Endodermal cell (in vitro differentiated cells): ENCODE results near the gene GUCY2F. TPM values are rescaled to one million over a fixed set of nuclear protein-coding genes. Genes with fewer than 3 reads are reported as not detected.

ENCODE experiments used
- DNase-seq: peaks from one replicate; pipeline ENCODE4 v3.0.0-alpha.2; 2017
- H3K27ac ChIP-seq: 2 replicates; pipeline ENCODE4 v1.5.1; 2013; ENCODE audit warnings: mild to moderate bottlenecking, low read depth, low read length, moderate library complexity
- H3K27me3 ChIP-seq: 2 replicates; pipeline ENCODE4 v1.6.1; 2013; ENCODE audit warnings: mild to moderate bottlenecking, low read length, moderate library complexity; ENCODE audit not compliant: insufficient read depth, control insufficient read depth, poor library complexity, severe bottlenecking
- H3K36me3 ChIP-seq: 2 replicates; pipeline ENCODE4 v1.7.0; 2013; ENCODE audit warnings: mild to moderate bottlenecking, low read length, moderate library complexity; ENCODE audit not compliant: control insufficient read depth, insufficient read depth
- H3K4me1 ChIP-seq: one replicate; pipeline ENCODE4 v1.7.0; 2013; ENCODE audit warnings: low read length; ENCODE audit not compliant: control insufficient read depth, insufficient read depth
- H3K4me3 ChIP-seq: 2 replicates; pipeline ENCODE4 v1.5.1; 2013; ENCODE audit warnings: mild to moderate bottlenecking, low read length, moderate library complexity
- H3K9ac ChIP-seq: 2 replicates; pipeline ENCODE4 v1.6.1; 2013; ENCODE audit warnings: mild to moderate bottlenecking, low read length, moderate library complexity; ENCODE audit not compliant: poor library complexity, severe bottlenecking; ENCODE audit errors: extremely low read depth
- H3K9me3 ChIP-seq: 2 replicates; pipeline ENCODE4 v1.6.1; 2013; ENCODE audit warnings: mild to moderate bottlenecking, low read length, moderate library complexity; ENCODE audit not compliant: control insufficient read depth
- H3K27ac Mint-ChIP-seq: 2 replicates; pipeline ENCODE4 v1.8.0; 2020; ENCODE audit warnings: mixed read lengths
- H3K27me3 Mint-ChIP-seq: 2 replicates; pipeline ENCODE4 v1.8.0; 2021; ENCODE audit warnings: mild to moderate bottlenecking, mixed read lengths; ENCODE audit not compliant: insufficient read depth
- H3K36me3 Mint-ChIP-seq: 2 replicates; pipeline ENCODE4 v1.8.0; 2020; ENCODE audit warnings: low read depth, mixed read lengths
- H3K4me1 Mint-ChIP-seq: 2 replicates; pipeline ENCODE4 v1.8.0; 2020; ENCODE audit warnings: mixed read lengths
- H3K4me3 Mint-ChIP-seq: 2 replicates; pipeline ENCODE4 v1.8.0; 2020; ENCODE audit warnings: mild to moderate bottlenecking, moderate library complexity, mixed read lengths
- H3K9me3 Mint-ChIP-seq: 2 replicates; pipeline ENCODE4 v1.8.0; 2020; ENCODE audit warnings: mild to moderate bottlenecking, mixed read lengths
- WGBS, 2 experiments: methylation state at CpG; one replicate each; pipeline versions ENCODE4 v1.1.5 to v1.1.7; 2013; ENCODE audit warnings: missing lambda C conversion rate in 2 of 2, mixed read lengths in 1 of 2; ENCODE audit not compliant: insufficient coverage in 1 of 2, insufficient read length in 1 of 2; 5-methylcytosine and 5-hydroxymethylcytosine counted together
- total RNA-seq, 2 donors: library from RNA; stranded (reverse); fragmentation: NEBNext Ultra II Directional in 1 of 2; extraction: Animal tissue kit (Norgen Biotek cat#: 25700) in 1 of 2; gene quantifications; 2 replicates in 1 of 2; 3 replicates in 1 of 2; pipeline ENCODE4 v1.2.1, GENCODE V29; 2021
- TF ChIP-seq, protein P1 (sequence below): fragments of 200-600 bp; sonication (generic); conservative IDR thresholded peaks from 2 replicates; pipeline ENCODE4 v1.5.0; 2021; ENCODE audit warnings: antibody characterized with exemption, mild to moderate bottlenecking

GUCY2F gene
- total RNA-seq, 2 donors from 2014 or later: 0.09 TPM; not detected in 1

DNA sequence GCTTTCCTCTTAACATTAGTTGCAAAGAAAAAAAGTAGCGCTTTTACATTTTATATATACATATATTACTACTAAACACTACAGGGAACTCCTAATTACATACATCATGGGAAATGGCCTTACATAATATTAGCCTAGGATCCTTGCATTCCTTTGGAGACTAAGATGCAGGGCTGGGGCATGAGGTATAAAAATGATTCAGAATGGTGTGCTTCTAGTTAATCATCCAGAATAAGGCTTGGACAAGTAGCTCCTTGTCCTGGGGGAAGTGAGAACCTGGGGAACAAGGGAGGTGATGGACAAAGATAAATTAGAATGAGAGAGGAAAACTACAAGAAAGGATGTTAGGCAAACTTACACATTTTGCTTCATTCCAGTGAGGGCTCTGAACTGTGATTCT, 3.0 kb upstream of the GUCY2F start:
- Mint-ChIP-seq H3K4me3 (no peak overlapping the region), H3K27me3 (peaks cover 24% of the 10 kb centered on the region), H3K4me1 (peaks cover 12% of the 10 kb centered on the region), H3K36me3 (no peaks in the 10 kb centered on the region), H3K9me3 (no peaks in the 10 kb centered on the region), H3K27ac (no peak overlapping the region)
- WGBS, 2 experiments: 100% methylated on average over 1 of the region's 1 CpG; no CpG with 5 or more reads in 1 of the 2 experiments
- Histone ChIP-seq H3K4me3 (no peak overlapping the region), H3K9ac (no peak overlapping the region), H3K9me3 (no peaks in the 10 kb centered on the region), H3K4me1 (no peaks in the 10 kb centered on the region), H3K27ac (no peak overlapping the region), H3K36me3 (no peaks in the 10 kb centered on the region), H3K27me3 (no peaks in the 10 kb centered on the region)
- no peak for DNase-seq
- TF ChIP-seq, protein P1, sequence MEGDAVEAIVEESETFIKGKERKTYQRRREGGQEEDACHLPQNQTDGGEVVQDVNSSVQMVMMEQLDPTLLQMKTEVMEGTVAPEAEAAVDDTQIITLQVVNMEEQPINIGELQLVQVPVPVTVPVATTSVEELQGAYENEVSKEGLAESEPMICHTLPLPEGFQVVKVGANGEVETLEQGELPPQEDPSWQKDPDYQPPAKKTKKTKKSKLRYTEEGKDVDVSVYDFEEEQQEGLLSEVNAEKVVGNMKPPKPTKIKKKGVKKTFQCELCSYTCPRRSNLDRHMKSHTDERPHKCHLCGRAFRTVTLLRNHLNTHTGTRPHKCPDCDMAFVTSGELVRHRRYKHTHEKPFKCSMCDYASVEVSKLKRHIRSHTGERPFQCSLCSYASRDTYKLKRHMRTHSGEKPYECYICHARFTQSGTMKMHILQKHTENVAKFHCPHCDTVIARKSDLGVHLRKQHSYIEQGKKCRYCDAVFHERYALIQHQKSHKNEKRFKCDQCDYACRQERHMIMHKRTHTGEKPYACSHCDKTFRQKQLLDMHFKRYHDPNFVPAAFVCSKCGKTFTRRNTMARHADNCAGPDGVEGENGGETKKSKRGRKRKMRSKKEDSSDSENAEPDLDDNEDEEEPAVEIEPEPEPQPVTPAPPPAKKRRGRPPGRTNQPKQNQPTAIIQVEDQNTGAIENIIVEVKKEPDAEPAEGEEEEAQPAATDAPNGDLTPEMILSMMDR: no peak

DNA sequence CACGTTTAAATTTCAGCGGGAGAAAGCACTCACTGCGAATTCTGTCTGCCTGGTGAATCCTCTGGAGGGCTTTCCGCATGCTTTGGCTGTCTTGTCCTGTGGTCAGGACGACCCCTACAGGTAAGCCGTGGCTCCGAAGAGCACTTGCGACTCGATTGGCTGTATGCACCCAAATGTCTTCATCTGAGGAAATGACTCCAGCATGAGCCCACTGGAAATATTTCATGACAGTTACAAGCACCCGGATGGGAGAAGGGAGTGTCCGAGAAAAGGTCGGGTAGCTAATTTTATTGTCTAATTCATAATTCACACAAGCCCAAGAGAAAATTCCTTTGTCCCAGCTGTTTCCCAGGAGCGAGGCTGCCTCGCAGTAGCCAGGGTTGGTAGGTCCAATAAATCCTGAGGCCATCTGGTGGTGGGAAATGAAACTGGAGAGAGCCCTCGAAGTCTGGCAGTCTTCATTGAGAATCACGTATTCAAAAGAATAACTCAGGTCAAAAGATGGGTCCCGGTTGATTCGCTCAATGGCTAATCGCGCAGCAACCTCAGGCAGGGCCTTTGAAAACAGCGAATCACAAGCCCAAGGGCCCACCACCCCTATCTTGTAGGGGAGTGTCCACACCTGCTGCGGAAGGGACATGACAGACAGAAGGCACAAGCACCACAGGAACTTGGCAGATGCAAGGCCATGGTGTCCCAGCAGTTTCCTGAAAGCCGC, 6.6 kb downstream of the GUCY2F start:
- WGBS, 2 experiments: 32 to 88% methylated on average over 1 to 21 of the region's 23 CpGs
- Mint-ChIP-seq H3K9me3 (no peaks in the 10 kb centered on the region), H3K4me3 (no peak overlapping the region), H3K4me1 (peaks cover 25% of the 10 kb centered on the region), H3K27me3 (no peaks in the 10 kb centered on the region), H3K27ac (no peak overlapping the region), H3K36me3 (no peaks in the 10 kb centered on the region)
- Histone ChIP-seq H3K27ac (no peak overlapping the region), H3K9ac (no peak overlapping the region), H3K4me1 (no peaks in the 10 kb centered on the region), H3K27me3 (no peaks in the 10 kb centered on the region), H3K9me3 (no peaks in the 10 kb centered on the region), H3K36me3 (no peaks in the 10 kb centered on the region), H3K4me3 (no peak overlapping the region)
- peak; percentile 93 for DNase-seq
- TF ChIP-seq, protein P1: peak; percentile 90

DNA sequence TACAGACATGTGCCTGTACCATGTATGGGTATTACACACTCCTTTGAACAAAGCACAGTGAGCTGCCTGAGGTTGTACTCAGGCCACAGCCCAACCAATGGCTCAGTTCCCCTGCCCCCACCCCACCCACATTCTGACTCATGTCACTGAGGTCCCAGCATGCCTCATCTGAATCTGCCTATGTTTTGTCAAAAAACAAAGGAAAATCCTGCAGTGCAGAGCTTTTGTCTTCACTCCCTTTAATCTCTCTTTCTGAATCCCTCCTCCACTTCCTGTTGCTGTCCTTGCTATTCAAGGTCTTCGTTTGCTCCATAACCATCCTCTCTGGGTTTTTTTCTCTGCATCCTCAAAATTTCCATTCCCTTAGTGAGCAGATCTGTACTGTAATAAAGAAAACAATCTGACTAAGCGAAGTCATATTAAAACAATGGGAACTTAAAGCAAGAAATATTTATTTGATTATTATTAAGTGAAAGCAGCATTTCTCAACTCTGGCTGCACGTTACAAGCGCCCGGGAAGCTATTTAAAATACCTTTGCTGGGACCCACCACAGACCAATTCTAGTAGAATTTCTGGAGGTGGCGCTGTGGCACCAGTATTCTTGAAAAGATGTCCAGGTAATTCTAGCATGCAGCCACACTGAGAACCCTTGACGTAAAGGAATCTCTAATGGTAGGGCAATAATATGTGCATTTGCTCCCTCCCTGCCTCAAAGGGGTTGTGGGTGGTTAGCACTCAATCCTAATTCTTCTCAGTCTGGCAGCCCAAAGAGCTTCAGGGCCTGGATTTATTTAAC, 8.7 kb downstream of the GUCY2F start:
- no peaks in the 10 kb centered on the region for H3K9me3 Mint-ChIP-seq
- H3K27ac ChIP-seq: peak overlapping the region; percentile 38
- 32 to 60% methylated on average over 1 to 6 of the region's 7 CpGs for WGBS, 2 experiments
- H3K4me3 ChIP-seq: no peak overlapping the region
- no peaks in the 10 kb centered on the region for H3K36me3 Mint-ChIP-seq
- H3K27me3 ChIP-seq: no peaks in the 10 kb centered on the region
- H3K4me1 ChIP-seq: no peaks in the 10 kb centered on the region
- no peaks in the 10 kb centered on the region for H3K27me3 Mint-ChIP-seq
- H3K4me3 Mint-ChIP-seq: peak overlapping the region; percentile 21
- no peak overlapping the region for H3K9ac ChIP-seq
- peaks cover 25% of the 10 kb centered on the region for H3K4me1 Mint-ChIP-seq
- TF ChIP-seq, protein P1: peak; percentile 82
- peak overlapping the region; percentile 93 for H3K27ac Mint-ChIP-seq
- no peaks in the 10 kb centered on the region for H3K9me3 ChIP-seq
- no peaks in the 10 kb centered on the region for H3K36me3 ChIP-seq
- DNase-seq: peak; percentile 89
